Central memory CD8-positive, alpha-beta T cell (primary cell): ENCODE results near the gene CTNNA2.

Source experiments
- ATAC-seq: fragments of 150-1000 bp; cut with Tn5 transposase; replicated peaks from 2 replicates; pipeline ENCODE4 v1.10.0; 2022; ENCODE audit warnings: mild to moderate bottlenecking, moderate FRiP score, moderate number of reproducible peaks; ENCODE audit not compliant: poor library complexity, severe bottlenecking; ENCODE audit errors: extremely low read depth
- DNase-seq, 2 donors: peaks; one replicate each; pipeline ENCODE4 v3.0.0; 2021; ENCODE audit warnings: low spot score in 2 of 2
- H3K27ac Mint-ChIP-seq: one replicate; pipeline ENCODE4 v1.8.0; 2022; ENCODE audit warnings: low read depth, mild to moderate bottlenecking, moderate library complexity, mixed read lengths
- H3K27me3 Mint-ChIP-seq: one replicate; pipeline ENCODE4 v1.8.0; 2022; ENCODE audit warnings: mixed read lengths
- H3K36me3 Mint-ChIP-seq: one replicate; pipeline ENCODE4 v1.8.0; 2022; ENCODE audit warnings: mild to moderate bottlenecking, moderate library complexity, mixed read lengths; ENCODE audit not compliant: insufficient read depth
- H3K4me1 Mint-ChIP-seq: one replicate; pipeline ENCODE4 v1.8.0; 2022; ENCODE audit warnings: mixed read lengths
- H3K4me3 Mint-ChIP-seq: one replicate; pipeline ENCODE4 v1.8.0; 2022; ENCODE audit warnings: mild to moderate bottlenecking, moderate library complexity, mixed read lengths
- H3K9me3 Mint-ChIP-seq: one replicate; pipeline ENCODE4 v1.8.0; 2022; ENCODE audit warnings: mixed read lengths

CTNNA2 gene

DNA sequence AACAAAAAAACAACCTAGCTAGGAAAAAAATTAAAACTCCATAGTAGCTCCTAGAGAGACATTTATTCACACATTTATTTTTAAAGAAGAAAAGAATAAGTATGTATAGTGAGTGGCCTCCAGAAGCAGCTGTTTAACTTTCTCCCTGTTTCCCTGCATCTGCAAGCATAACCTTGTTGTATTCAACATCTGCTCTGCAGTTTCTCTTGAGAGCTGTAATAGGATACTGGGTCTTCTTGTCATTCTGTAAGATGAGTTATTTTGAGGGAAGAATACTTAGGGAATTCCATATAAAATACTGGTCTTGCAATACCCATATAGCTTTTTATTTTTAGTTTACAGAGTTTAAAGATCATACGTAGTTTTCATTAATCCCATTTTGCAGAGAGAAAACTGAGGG, 545.1 kb downstream of the CTNNA2 start:
- ATAC-seq, result no peak
- no peak for DNase-seq
- no peak overlapping the region for H3K27ac Mint-ChIP-seq
- no peaks in the 10 kb centered on the region for H3K36me3 Mint-ChIP-seq
- no peaks in the 10 kb centered on the region for H3K27me3 Mint-ChIP-seq
- H3K9me3 Mint-ChIP-seq, result peaks cover 6% of the 10 kb centered on the region
- H3K4me3 Mint-ChIP-seq, result no peak overlapping the region
- H3K4me1 Mint-ChIP-seq, result no peaks in the 10 kb centered on the region

- Mint-ChIP-seq H3K27ac (no peak overlapping the region), H3K27me3 (no peaks in the 10 kb centered on the region), H3K4me3 (no peak overlapping the region), H3K36me3 (no peaks in the 10 kb centered on the region), H3K4me1 (no peaks in the 10 kb centered on the region), H3K9me3 (peaks cover 6% of the 10 kb centered on the region)
- ATAC-seq, result no peak
- DNase-seq, result no peak
Observed at GRCh38 chr2:80058562-80058961, 545.7 kb downstream of the CTNNA2 start.

- Mint-ChIP-seq H3K4me3 (no peak overlapping the region), H3K27me3 (no peaks in the 10 kb centered on the region), H3K9me3 (peaks cover 6% of the 10 kb centered on the region), H3K36me3 (no peaks in the 10 kb centered on the region), H3K4me1 (no peaks in the 10 kb centered on the region), H3K27ac (no peak overlapping the region)
- DNase-seq, result no peak
- ATAC-seq, result no peak
Observed at GRCh38 chr2:80059447-80059846, 546.6 kb downstream of the CTNNA2 start.

DNA sequence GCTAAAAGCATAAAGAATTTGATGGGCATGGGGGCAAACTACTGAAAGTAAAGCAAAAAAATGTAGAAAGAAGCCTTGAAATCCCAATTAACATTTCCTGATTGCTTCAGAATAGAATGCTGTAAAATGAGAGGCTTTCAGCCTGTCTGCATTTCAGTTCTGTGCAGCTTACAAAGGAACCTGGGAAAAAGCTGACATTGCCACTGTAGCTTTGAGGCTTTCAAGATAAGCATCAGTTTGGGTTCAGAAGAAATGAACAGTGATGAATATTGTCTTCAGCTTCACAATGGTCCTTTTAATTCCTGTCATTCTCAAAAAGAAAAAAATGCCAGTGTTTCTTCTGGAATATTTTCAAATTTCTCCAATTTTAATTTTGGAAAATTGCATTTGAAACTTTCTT, 549.0 kb downstream of the CTNNA2 start:
- Mint-ChIP-seq H3K9me3 (peaks cover 6% of the 10 kb centered on the region), H3K27me3 (no peaks in the 10 kb centered on the region), H3K4me1 (no peaks in the 10 kb centered on the region), H3K4me3 (no peak overlapping the region), H3K27ac (no peak overlapping the region), H3K36me3 (no peaks in the 10 kb centered on the region)
- no peak for ATAC-seq
- no peak for DNase-seq

DNA sequence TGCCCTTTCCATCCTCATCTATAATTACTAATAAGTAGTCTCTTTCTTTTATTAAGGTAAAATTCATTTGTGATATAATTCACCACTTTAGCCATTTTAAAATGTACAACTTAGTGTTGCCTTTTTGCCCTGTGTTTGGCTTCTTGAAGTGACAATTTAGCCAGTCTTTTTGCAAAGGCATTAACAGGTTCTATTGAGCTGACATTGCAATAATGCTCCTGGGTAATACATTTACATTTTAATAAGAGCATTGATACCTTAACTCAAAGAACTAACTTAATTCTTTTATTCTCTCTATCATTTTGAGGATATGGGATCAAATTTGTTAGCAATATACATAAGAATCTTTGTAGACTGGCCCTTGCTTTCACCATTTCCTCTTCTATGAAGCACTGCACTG, 549.4 kb downstream of the CTNNA2 start:
- DNase-seq (no peak), ATAC-seq (no peak)
- no peak overlapping the region for H3K4me3 Mint-ChIP-seq
- H3K27ac Mint-ChIP-seq, result no peak overlapping the region
- no peaks in the 10 kb centered on the region for H3K27me3 Mint-ChIP-seq
- H3K9me3 Mint-ChIP-seq, result peaks cover 6% of the 10 kb centered on the region
- H3K4me1 Mint-ChIP-seq, result no peaks in the 10 kb centered on the region
- no peaks in the 10 kb centered on the region for H3K36me3 Mint-ChIP-seq

- Mint-ChIP-seq H3K36me3 (no peaks in the 10 kb centered on the region), H3K27ac (no peak overlapping the region), H3K9me3 (no peaks in the 10 kb centered on the region), H3K4me3 (no peak overlapping the region), H3K27me3 (no peaks in the 10 kb centered on the region), H3K4me1 (no peaks in the 10 kb centered on the region)
- DNase-seq, result no peak
- ATAC-seq, result no peak
Observed at GRCh38 chr2:80068038-80068731, 555.3 kb downstream of the CTNNA2 start.

GRCh38 chr2:80070587-80070986, 557.7 kb downstream of the CTNNA2 start:
- H3K4me1 Mint-ChIP-seq, result no peaks in the 10 kb centered on the region
- no peak for DNase-seq
- no peak overlapping the region for H3K4me3 Mint-ChIP-seq
- no peak overlapping the region for H3K27ac Mint-ChIP-seq
- H3K36me3 Mint-ChIP-seq, result no peaks in the 10 kb centered on the region
- ATAC-seq, result no peak
- H3K27me3 Mint-ChIP-seq, result no peaks in the 10 kb centered on the region
- H3K9me3 Mint-ChIP-seq, result no peaks in the 10 kb centered on the region

DNA sequence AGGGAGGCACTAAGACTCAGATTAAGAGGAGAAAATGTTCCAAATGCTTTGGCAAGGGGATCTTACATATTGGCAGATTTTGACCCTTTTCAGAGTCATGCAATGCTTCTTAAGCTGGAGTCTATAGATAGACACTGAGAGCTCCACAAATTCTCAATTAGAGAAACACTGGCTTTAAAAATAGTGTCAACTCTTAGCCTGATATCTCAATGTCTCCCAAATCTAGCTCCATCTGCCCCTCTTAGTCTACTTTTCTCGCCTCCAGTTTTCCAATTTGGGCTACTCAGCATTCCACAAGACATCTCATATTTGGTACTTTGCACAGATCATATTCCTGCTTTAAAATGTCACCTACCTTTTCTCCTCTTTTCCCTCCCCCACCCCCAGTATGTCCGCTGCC, 559.1 kb downstream of the CTNNA2 start:
- no peaks in the 10 kb centered on the region for H3K27me3 Mint-ChIP-seq
- no peak overlapping the region for H3K4me3 Mint-ChIP-seq
- no peak for ATAC-seq

GRCh38 chr2:80073134-80073561, 560.3 kb downstream of the CTNNA2 start:
- Mint-ChIP-seq H3K4me3 (no peak overlapping the region), H3K9me3 (peaks cover 4% of the 10 kb centered on the region), H3K27me3 (no peaks in the 10 kb centered on the region), H3K27ac (no peak overlapping the region), H3K4me1 (no peaks in the 10 kb centered on the region), H3K36me3 (no peaks in the 10 kb centered on the region)
- no peak for ATAC-seq
- no peak for DNase-seq

More for the DNA sequence above, 559.1 kb downstream of the CTNNA2 start:
- Mint-ChIP-seq H3K4me1 (no peaks in the 10 kb centered on the region), H3K27ac (no peak overlapping the region), H3K9me3 (no peaks in the 10 kb centered on the region), H3K36me3 (no peaks in the 10 kb centered on the region)
- DNase-seq, result no peak

GRCh38 chr2:80074321-80075070, 561.6 kb downstream of the CTNNA2 start:
- Mint-ChIP-seq H3K27ac (no peak overlapping the region), H3K4me1 (no peaks in the 10 kb centered on the region), H3K36me3 (no peaks in the 10 kb centered on the region), H3K4me3 (no peak overlapping the region), H3K9me3 (peaks cover 5% of the 10 kb centered on the region), H3K27me3 (no peaks in the 10 kb centered on the region)
- no peak for DNase-seq
- ATAC-seq, result no peak

DNA sequence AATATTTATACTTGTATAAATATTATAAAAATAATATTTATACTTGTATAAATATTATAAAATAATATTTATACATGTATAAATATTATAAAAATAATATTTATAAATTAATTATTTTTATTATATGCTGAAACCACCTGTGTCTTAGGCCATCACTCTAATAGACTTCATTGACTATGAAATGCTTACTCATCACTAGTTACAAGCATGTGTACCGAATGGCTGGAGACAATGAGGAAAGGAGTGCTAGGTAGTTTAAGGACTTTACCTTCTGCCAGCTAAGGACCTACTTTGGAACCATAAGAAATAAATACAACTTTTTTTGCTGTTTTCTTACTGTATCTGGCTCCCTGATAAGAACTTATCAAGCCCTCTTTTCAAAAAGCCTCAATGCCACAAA, 562.9 kb downstream of the CTNNA2 start:
- Mint-ChIP-seq H3K27ac (no peak overlapping the region), H3K4me3 (no peak overlapping the region), H3K27me3 (no peaks in the 10 kb centered on the region), H3K9me3 (peaks cover 5% of the 10 kb centered on the region), H3K36me3 (no peaks in the 10 kb centered on the region), H3K4me1 (no peaks in the 10 kb centered on the region)
- ATAC-seq (no peak), DNase-seq (no peak)

DNA sequence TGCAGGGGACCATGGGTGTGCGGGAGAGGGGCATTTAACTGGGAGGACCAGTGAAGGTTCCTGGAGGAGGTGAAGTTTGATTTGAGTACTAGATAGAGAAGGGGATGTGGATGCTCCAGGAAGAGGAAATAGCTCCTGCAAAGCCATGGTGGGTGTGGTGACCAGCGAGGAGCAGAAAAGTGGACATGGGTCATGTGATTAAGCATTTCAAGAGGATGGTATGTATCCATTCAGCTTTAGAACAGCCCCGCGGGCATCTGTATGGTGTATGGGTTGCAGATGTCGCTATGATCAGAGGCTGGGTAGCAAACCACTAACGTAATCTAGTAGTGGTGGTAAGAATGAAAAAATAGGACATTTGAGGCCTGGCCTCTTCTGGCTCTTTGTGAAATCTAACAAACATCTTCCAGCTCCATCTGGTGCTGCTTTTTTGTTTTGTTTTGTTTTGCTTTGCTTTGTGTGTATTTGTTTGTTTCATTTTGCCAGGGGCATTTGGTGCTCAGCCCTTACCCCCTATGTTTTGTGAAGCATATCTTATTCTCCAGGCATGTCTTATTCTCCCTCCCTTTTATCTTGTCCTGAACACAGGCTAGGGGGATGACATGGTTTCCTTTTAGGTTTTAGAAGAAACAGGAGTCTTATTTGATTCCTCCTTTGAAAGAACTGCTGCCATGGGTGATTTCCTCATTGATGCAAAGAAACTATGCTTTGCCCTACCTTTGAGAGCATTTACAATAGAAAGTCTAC, 565.6 kb downstream of the CTNNA2 start:
- Mint-ChIP-seq H3K27me3 (no peaks in the 10 kb centered on the region), H3K4me3 (no peak overlapping the region), H3K36me3 (no peaks in the 10 kb centered on the region), H3K9me3 (peaks cover 10% of the 10 kb centered on the region), H3K27ac (no peak overlapping the region), H3K4me1 (no peaks in the 10 kb centered on the region)
- DNase-seq (no peak), ATAC-seq (no peak)

GRCh38 chr2:80080957-80081356, 568.1 kb downstream of the CTNNA2 start:
- Mint-ChIP-seq H3K27me3 (no peaks in the 10 kb centered on the region), H3K36me3 (no peaks in the 10 kb centered on the region), H3K27ac (no peak overlapping the region), H3K4me3 (no peak overlapping the region), H3K4me1 (no peaks in the 10 kb centered on the region), H3K9me3 (peaks cover 16% of the 10 kb centered on the region)
- DNase-seq (no peak), ATAC-seq (no peak)
